MCF 10A (cell line): Measurements from ENCODE around the gene ALDH4A1. TPM values are rescaled to one million over a fixed set of nuclear protein-coding genes. Genes with fewer than 3 reads are reported as not detected.
A peak's percentile ranks its signal among the peaks of the same experiment; 100 is the strongest.

Experiments
- Bru-seq: library from RNA; stranded (reverse); fragments of 400-500 nt; gene quantifications from one replicate; lab custom pipeline; 2021; lab: Mats Ljungman, UMichigan
- BruChase-seq, 2 experiments: library from RNA; stranded (reverse); fragments of 400-500 nt; gene quantifications; one replicate each; lab custom pipeline; 2021; lab: Mats Ljungman, UMichigan
- BruUV-seq: library from RNA; stranded (reverse); fragments of 400-500 nt; replicated peaks from 2 replicates; lab custom pipeline; 2021; lab: Mats Ljungman, UMichigan
- CTCF ChIA-PET: fragments of 300-600 bp; sonication (Branson Sonifier 250); formaldehyde crosslinking; extraction: SDS; loops from one replicate; lab custom pipeline; 2021; ENCODE audit warnings: antibody characterized with exemption, inconsistent platforms; lab: Yijun Ruan, JAX
- POLR2A ChIA-PET: fragments of 300-600, 350-650 bp; sonication (Branson Sonifier 250); formaldehyde crosslinking; extraction: SDS; loops from one replicate; lab custom pipeline; 2020; ENCODE audit warnings: antibody characterized with exemption, inconsistent platforms; lab: Yijun Ruan, JAX
- DNase-seq: peaks from one replicate; pipeline ENCODE4 v3.0.0-alpha.2; 2018; ENCODE audit not compliant: unreplicated experiment
- H3K27ac Mint-ChIP-seq: one replicate; pipeline ENCODE4 v1.8.0; 2022; ENCODE audit warnings: mild to moderate bottlenecking, low read depth, mixed read lengths; ENCODE audit not compliant: unreplicated experiment
- H3K27me3 Mint-ChIP-seq: one replicate; pipeline ENCODE4 v1.8.0; 2022; ENCODE audit warnings: mixed read lengths; ENCODE audit not compliant: insufficient read depth, unreplicated experiment
- H3K36me3 Mint-ChIP-seq: one replicate; pipeline ENCODE4 v1.8.0; 2022; ENCODE audit warnings: mild to moderate bottlenecking, moderate library complexity, mixed read lengths; ENCODE audit not compliant: insufficient read depth, unreplicated experiment
- H3K4me1 Mint-ChIP-seq: one replicate; pipeline ENCODE4 v1.8.0; 2022; ENCODE audit warnings: mixed read lengths; ENCODE audit not compliant: insufficient read depth, unreplicated experiment
- H3K4me3 Mint-ChIP-seq: one replicate; pipeline ENCODE4 v1.8.0; 2022; ENCODE audit warnings: mild to moderate bottlenecking, moderate library complexity, mixed read lengths; ENCODE audit not compliant: unreplicated experiment
- H3K9me3 Mint-ChIP-seq: one replicate; pipeline ENCODE4 v1.8.0; 2022; ENCODE audit warnings: mixed read lengths; ENCODE audit not compliant: unreplicated experiment
- intact Hi-C: fragments of 100-400 bp; cut with micrococcal nuclease; formaldehyde crosslinking; loops from 2 replicates; pipeline ENCODE4 v1.14.1; 2022
- long read RNA-seq: library from polyadenylated mRNA; stranded (forward); transcript quantifications from one replicate; pipeline ENCODE4 v2.0.0, GENCODE V29; 2022
- total RNA-seq: library from RNA; stranded (reverse); gene quantifications from 2 replicates; pipeline ENCODE4 v1.2.3, GENCODE V29; 2022
- TF ChIP-seq, protein P1 (sequence below): fragments of 200-600 bp; IDR thresholded peaks from one replicate; pipeline ENCODE4 v1.8.0; 2022; ENCODE audit warnings: antibody characterized with exemption, mild to moderate bottlenecking; ENCODE audit not compliant: unreplicated experiment

Gene ALDH4A1, protein sequence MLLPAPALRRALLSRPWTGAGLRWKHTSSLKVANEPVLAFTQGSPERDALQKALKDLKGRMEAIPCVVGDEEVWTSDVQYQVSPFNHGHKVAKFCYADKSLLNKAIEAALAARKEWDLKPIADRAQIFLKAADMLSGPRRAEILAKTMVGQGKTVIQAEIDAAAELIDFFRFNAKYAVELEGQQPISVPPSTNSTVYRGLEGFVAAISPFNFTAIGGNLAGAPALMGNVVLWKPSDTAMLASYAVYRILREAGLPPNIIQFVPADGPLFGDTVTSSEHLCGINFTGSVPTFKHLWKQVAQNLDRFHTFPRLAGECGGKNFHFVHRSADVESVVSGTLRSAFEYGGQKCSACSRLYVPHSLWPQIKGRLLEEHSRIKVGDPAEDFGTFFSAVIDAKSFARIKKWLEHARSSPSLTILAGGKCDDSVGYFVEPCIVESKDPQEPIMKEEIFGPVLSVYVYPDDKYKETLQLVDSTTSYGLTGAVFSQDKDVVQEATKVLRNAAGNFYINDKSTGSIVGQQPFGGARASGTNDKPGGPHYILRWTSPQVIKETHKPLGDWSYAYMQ
- total RNA-seq (5.7 and 6.3 TPM in 2 replicates), Bru-seq, nascent RNA (percentile 38 among the genes with signal in this experiment), BruChase-seq, experiment 1, labeled RNA remaining after a 6-hour chase (percentile 64 among the genes with signal in this experiment), BruChase-seq, experiment 2, labeled RNA remaining after a 2-hour chase (percentile 41 among the genes with signal in this experiment)
- long read RNA-seq, transcript ALDH4A1-202 (15 exons, 3,363 nt): major isoform, 7 of 10 reads
- long read RNA-seq, partial matches to known transcripts: 0 of 10 reads
- long read RNA-seq, other reads (novel, unspliced or antisense): 3 of 10 reads

DNA sequence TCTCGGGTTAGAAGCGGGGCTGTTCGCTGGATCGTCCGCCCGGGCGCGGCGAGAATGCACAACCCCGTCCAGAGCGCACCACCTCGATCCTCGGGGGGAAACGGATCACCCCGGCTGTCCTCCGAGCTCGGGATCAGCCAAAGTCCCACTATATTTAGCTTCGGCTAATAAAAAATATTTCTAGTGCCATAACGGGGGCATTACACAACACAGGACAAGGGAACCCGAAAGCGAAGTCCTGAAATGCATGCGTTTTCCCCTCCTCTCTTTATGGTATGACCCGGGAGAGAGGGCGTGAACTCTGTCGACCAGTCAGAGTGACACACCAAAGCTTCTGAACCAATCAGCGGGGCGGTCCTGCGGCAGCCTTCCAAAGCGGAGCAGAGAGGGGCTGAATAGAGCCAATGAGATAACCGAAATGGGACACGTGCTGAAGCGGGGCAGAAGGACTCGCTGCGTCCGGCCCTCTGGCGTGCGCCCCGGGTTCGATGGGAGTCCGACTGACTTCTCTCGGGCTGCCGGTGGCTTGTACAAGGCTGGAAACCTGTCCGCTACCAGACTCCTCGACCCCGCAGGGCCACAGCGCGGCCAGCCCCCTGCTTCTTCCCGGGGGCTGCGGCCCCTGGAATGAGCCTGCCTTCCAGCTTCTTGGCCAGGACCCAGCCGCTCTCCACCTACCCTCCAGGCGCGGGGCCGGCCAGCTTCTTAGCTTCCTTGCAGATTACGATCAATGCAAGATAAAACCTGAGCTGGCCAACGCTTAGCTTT is at the start of gene ALDH4A1:
ALDH4A1 (minus strand) TSS at position 33 of the 768 bp plus-strand sequence; CDS start at position 1, 32 bp downstream.
- H3K4me3 Mint-ChIP-seq: peak within 1 kb of the TSS; percentile 88
- ChIA-PET CTCF (interaction anchor here (0.6 to 1.8 kb wide), 10 partner anchors 10 to 195 kb away, joined by 3 to 15 read pairs (median 4); no protein-coding TSS in a partner anchor), POLR2A (interaction anchor here (0.6 to 4.0 kb wide), 17 partner anchors 10 to 251 kb away, joined by 3 to 30 read pairs (median 6); no protein-coding TSS in a partner anchor)
- BruUV-seq: no TSS peak
- intact Hi-C loops: no loop called here
- TF ChIP-seq, protein P1, sequence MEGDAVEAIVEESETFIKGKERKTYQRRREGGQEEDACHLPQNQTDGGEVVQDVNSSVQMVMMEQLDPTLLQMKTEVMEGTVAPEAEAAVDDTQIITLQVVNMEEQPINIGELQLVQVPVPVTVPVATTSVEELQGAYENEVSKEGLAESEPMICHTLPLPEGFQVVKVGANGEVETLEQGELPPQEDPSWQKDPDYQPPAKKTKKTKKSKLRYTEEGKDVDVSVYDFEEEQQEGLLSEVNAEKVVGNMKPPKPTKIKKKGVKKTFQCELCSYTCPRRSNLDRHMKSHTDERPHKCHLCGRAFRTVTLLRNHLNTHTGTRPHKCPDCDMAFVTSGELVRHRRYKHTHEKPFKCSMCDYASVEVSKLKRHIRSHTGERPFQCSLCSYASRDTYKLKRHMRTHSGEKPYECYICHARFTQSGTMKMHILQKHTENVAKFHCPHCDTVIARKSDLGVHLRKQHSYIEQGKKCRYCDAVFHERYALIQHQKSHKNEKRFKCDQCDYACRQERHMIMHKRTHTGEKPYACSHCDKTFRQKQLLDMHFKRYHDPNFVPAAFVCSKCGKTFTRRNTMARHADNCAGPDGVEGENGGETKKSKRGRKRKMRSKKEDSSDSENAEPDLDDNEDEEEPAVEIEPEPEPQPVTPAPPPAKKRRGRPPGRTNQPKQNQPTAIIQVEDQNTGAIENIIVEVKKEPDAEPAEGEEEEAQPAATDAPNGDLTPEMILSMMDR: peak; percentile 7
- peak within 1 kb of the TSS; percentile 98 for H3K27ac Mint-ChIP-seq
- H3K36me3 Mint-ChIP-seq: peaks cover 13% of the 10 kb centered on the region
- H3K27me3 Mint-ChIP-seq: no peaks in the 10 kb centered on the region
- H3K4me1 Mint-ChIP-seq: peaks cover 16% of the 10 kb centered on the region
- DNase-seq: peak; percentile 99
- no peaks in the 10 kb centered on the region for H3K9me3 Mint-ChIP-seq

DNA sequence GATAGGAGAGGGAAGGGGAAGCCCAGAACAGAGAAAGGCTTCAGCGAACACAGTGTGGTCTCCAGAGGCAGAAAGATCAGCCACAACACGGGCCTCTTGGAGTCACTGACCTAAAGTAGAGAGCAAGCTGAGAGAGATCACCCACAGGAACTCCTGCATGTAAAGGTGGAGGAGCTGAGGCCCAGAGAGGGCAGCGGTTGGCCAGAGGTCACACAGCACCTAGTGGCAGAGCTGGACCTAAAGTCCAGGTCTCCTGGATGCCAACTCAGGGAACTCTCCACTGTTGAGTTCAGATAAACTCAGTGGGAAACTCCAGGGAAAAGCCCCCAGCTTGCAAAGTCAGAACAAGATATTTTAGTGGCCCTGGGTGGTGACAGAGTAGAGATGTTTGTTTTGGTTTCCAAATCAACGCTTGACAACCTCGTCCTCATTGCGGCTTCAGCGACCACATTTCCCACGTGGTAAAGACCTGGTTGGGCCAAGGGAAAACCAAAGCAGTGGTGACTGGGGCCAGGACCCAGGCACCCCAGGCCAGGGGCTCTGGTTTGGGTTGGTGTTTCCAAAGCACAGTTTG is 49.5 kb upstream of the ALDH4A1 start:
- Mint-ChIP-seq H3K9me3 (no peaks in the 10 kb centered on the region), H3K27me3 (no peaks in the 10 kb centered on the region), H3K4me3 (no peak overlapping the region), H3K36me3 (peaks cover 18% of the 10 kb centered on the region), H3K27ac (no peak overlapping the region), H3K4me1 (peaks cover 54% of the 10 kb centered on the region)
- DNase-seq: no peak
- ChIA-PET CTCF (interaction anchor here (0.6 to 1.8 kb wide), 4 partner anchors 10 to 292 kb away, joined by 3 to 7 read pairs (median 4); no protein-coding TSS in a partner anchor), POLR2A (interaction anchor here (1.1 to 6.6 kb wide), 3 partner anchors 39 to 123 kb away, joined by 4 to 74 read pairs (median 30); partner anchors contain the start of gene ALDH4A1)
- TF ChIP-seq, protein P1: no peak
- intact Hi-C loops: loop anchor here (5.0 kb wide), 1 partner anchor 145 kb away; no protein-coding TSS in a partner anchor
- no TSS peak for BruUV-seq

DNA sequence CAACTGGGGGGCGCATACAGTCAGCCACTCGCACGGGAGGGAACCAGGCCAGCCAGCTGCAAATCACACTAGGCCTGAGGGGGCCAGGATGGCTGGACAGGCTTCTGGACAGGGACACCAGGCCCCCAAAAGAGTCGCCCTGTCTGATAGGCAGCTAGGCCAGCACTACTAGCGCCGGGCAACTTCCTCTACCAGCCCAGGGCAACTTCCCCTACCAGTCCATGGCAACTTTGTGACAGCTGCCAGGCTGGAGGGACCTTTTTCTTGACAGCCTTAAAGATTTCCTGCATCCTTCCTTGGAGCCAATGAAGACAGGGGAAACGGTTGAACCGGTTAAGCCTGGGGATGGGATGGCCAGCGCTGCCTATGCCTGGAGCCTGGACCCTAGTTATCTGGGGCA is 49.1 kb upstream of the ALDH4A1 start:
- H3K27me3 Mint-ChIP-seq: no peaks in the 10 kb centered on the region
- H3K9me3 Mint-ChIP-seq: no peaks in the 10 kb centered on the region
- H3K4me3 Mint-ChIP-seq: no peak overlapping the region
- intact Hi-C loops: loop anchor here (5.0 kb wide), 1 partner anchor 146 kb away; no protein-coding TSS in a partner anchor
- TF ChIP-seq, protein P1: no peak
- no peak overlapping the region for H3K27ac Mint-ChIP-seq
- H3K4me1 Mint-ChIP-seq: peaks cover 56% of the 10 kb centered on the region
- POLR2A ChIA-PET: interaction anchor here (1.0 to 5.8 kb wide), 5 partner anchors 11 to 136 kb away, joined by 3 to 30 read pairs (median 6); partner anchors contain the start of gene ALDH4A1
- H3K36me3 Mint-ChIP-seq: peaks cover 18% of the 10 kb centered on the region
- BruUV-seq: no TSS peak
- no peak for DNase-seq
- CTCF ChIA-PET: interaction anchor here (0.5 to 1.8 kb wide), 3 partner anchors 11 to 931 kb away, joined by 3 to 7 read pairs (median 4); partner anchors contain the start of gene OTUD3
